NB4 (cell line): Measurements from ENCODE around the gene ZFAND3.

Source experiments
- MYC ChIP-seq: IDR thresholded peaks from 2 replicates; pipeline ENCODE4 v1.6.1; 2011; ENCODE audit warnings: low read depth, low read length
- POLR2A ChIP-seq: IDR thresholded peaks from 2 replicates; pipeline ENCODE4 v1.6.1; 2011; ENCODE audit warnings: mild to moderate bottlenecking; ENCODE audit not compliant: insufficient read length; ENCODE audit errors: extremely low read depth
- TF ChIP-seq, protein P1 (sequence below): IDR thresholded peaks from one replicate; pipeline ENCODE4 v1.5.1; 2012; ENCODE audit warnings: low read depth, low read length
- TF ChIP-seq, protein P2 (sequence below): IDR thresholded peaks from 2 replicates; pipeline ENCODE4 v1.6.1; 2011; ENCODE audit warnings: low read depth, low read length

DNA sequence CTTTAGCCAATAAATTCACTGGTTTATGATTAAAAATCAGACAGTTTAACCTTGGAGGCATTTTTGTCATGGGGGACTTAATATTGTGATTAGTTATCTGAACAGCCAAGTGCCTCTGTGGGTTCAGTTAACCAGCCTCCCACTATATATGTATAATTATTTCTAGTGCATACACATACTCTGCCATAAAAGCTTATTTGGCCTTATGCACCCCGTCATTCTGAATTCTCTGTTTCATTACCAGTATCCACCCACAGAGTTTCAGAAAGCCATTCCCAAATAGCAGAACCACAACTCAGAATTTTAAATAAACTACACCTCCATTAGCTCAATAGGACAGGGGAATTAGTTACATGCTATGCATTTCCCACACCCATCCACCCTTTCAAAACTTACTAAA lies 279.7 kb downstream of the ZFAND3 start:
- TF ChIP-seq, protein P1, sequence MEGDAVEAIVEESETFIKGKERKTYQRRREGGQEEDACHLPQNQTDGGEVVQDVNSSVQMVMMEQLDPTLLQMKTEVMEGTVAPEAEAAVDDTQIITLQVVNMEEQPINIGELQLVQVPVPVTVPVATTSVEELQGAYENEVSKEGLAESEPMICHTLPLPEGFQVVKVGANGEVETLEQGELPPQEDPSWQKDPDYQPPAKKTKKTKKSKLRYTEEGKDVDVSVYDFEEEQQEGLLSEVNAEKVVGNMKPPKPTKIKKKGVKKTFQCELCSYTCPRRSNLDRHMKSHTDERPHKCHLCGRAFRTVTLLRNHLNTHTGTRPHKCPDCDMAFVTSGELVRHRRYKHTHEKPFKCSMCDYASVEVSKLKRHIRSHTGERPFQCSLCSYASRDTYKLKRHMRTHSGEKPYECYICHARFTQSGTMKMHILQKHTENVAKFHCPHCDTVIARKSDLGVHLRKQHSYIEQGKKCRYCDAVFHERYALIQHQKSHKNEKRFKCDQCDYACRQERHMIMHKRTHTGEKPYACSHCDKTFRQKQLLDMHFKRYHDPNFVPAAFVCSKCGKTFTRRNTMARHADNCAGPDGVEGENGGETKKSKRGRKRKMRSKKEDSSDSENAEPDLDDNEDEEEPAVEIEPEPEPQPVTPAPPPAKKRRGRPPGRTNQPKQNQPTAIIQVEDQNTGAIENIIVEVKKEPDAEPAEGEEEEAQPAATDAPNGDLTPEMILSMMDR: no peak
- TF ChIP-seq, protein P2, sequence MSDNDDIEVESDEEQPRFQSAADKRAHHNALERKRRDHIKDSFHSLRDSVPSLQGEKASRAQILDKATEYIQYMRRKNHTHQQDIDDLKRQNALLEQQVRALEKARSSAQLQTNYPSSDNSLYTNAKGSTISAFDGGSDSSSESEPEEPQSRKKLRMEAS: no peak
- TF ChIP-seq MYC: no peak
- no peak for TF ChIP-seq POLR2A
